Right lobe of liver (tissue), 4 donors: Measurements from ENCODE around the gene ATXN1.

Experiments
- CTCF ChIP-seq, 4 donors: fragments of 200-600 bp in 3 of 4; fragments of 450-650 bp in 1 of 4; IDR thresholded peaks; one replicate each; pipeline versions ENCODE4 v1.5.1 to v1.8.0; 2016 to 2022; ENCODE audit warnings: antibody characterized with exemption in 4 of 4, mild to moderate bottlenecking in 2 of 4
- POLR2A ChIP-seq: fragments of 450-650 bp; IDR thresholded peaks from one replicate; pipeline ENCODE4 v1.6.1; 2017; ENCODE audit warnings: antibody characterized with exemption, mild to moderate bottlenecking
- donor health status: DM: no; HTN: no; CAD: no.
- donor health status: DM: no; HTN: no; CAD: no.
- donor health status: DM: no; HTN: yes; CAD: no.

GRCh38 chr6:16360365-16360764, 400.9 kb downstream of the ATXN1 start:
- no peak for TF ChIP-seq POLR2A
- no peak for TF ChIP-seq CTCF (IDR thresholded peaks at IDR 0.05)
